ENCODE results near the gene NYNRIN. TPM values are rescaled to one million over a fixed set of nuclear protein-coding genes. Genes with fewer than 3 reads are reported as not detected.
A peak's percentile ranks its signal among the peaks of the same experiment; 100 is the strongest.
"Not testable (repeated sequence)": the region's sequence is repeated elsewhere in the genome, so short reads cannot be mapped to it uniquely, and the experiment has no call there.

Gene NYNRIN
- total RNA-seq, 1 experiment from 2014 or later, result 16.6 TPM

DNA sequence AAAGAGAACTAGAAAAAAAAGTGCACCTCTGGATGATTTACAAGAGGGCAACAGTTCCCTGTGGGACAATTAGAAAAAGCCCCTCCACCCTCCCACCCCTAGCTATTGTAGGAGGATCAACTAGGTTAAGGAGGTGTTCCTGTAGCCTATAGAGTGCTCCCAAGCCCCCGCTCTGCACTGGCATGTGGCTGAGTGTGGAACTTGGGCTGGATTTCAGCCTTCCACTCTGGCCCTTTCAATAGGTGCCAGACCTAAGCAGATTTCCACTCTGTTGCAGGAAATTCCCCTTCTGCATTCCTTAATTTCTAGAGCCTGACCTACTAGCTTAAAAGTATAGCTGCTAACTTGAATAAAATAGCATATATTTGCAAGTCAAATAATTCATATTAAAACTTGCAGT, 28.1 kb upstream of the NYNRIN start:
- DNase-seq (ENCODE audit: low spot score), result no peak
- peaks cover 14% of the 10 kb centered on the region for H3K4me1 Mint-ChIP-seq
- no peak for ATAC-seq
- no peaks in the 10 kb centered on the region for H3K9me3 Mint-ChIP-seq
- no peaks in the 10 kb centered on the region for H3K27me3 Mint-ChIP-seq (ENCODE audit: low read depth)
- H3K27ac Mint-ChIP-seq, result no peak overlapping the region
- ChIA-PET POLR2A (no interaction called here), CTCF (interaction anchor here (1.2 to 3.7 kb wide), 4 partner anchors 9 to 61 kb away, joined by 3 to 29 read pairs (median 5); no protein-coding TSS in a partner anchor)
- no peak for TF ChIP-seq ZNF671 (CRISPR knock-in tag; IDR thresholded peaks at IDR 0.05)
- TF ChIP-seq NFATC4 (CRISPR knock-in tag; IDR thresholded peaks at IDR 0.05), result no peak
- TF ChIP-seq NR3C1 (CRISPR knock-in tag; conservative IDR thresholded peaks at IDR 0.05; ENCODE audit: low read depth), result no peak
- no peak for TF ChIP-seq ZNF219 (CRISPR knock-in tag; IDR thresholded peaks at IDR 0.05; ENCODE audit: borderline replicate concordance)
- H3K4me3 Mint-ChIP-seq, result no peak overlapping the region
- peaks cover 4% of the 10 kb centered on the region; the same call in 1 of the 2 replicates for H3K36me3 Mint-ChIP-seq

GRCh38 chr14:24371605-24372004, 27.2 kb upstream of the NYNRIN start:
- DNase-seq (ENCODE audit: low spot score); H3K4me3 Mint-ChIP-seq; H3K27me3 Mint-ChIP-seq (ENCODE audit: low read depth); H3K9me3 Mint-ChIP-seq; H3K36me3 Mint-ChIP-seq; H3K27ac Mint-ChIP-seq; ATAC-seq: not testable (repeated sequence)
- peaks cover 19% of the 10 kb centered on the region for H3K4me1 Mint-ChIP-seq
- POLR2A ChIA-PET, result interaction anchor here (0.7 kb wide), 1 partner anchor 22 kb away, joined by 4 read pairs; no protein-coding TSS in a partner anchor
- CTCF ChIA-PET, result interaction anchor here (0.8 to 3.7 kb wide), 3 partner anchors 9 to 60 kb away, joined by 3 to 29 read pairs (median 5); no protein-coding TSS in a partner anchor

DNA sequence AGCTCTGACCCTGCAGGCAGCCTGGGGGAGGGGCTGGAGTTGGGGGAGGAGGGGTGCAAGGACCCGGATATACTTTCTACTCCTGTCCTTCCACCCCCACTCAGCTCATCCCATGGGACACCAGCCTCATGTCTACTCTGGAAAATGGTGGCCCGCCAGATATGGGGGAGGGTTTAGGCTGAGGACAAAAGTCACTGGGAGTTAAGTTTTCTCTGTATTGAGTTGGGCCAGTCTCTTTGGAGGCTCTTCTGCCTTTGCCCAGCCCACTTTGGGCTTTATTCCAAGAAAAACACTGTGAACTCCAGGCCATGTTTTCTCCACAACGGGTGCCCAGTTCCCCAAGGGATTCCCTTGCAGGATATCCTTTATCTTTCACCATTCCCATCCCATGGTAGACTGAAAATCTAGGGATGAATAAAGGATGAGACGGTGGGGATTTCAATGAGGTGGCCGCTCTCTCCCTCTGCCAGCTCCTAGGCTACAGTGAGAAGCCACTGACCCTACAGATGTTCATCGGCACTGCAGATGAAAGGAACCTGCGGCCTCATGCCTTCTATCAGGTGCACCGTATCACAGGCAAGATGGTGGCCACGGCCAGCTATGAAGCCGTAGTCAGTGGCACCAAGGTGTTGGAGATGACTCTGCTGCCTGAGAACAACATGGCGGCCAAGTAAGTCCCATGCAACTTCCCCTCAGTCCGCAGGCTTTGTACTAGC, 25.9 kb upstream of the NYNRIN start:
- peaks cover 4% of the 10 kb centered on the region; the same call in 1 of the 2 replicates for H3K36me3 Mint-ChIP-seq
- POLR2A ChIA-PET, result interaction anchor here (1.1 kb wide), 1 partner anchor 59 kb away, joined by 3 read pairs; no protein-coding TSS in a partner anchor

GRCh38 chr14:24376448-24377070, 22.2 kb upstream of the NYNRIN start:
- peak overlapping the region; percentile 63 for H3K4me3 Mint-ChIP-seq
- peaks cover 4% of the 10 kb centered on the region; the same call in 1 of the 2 replicates for H3K36me3 Mint-ChIP-seq
- H3K4me1 Mint-ChIP-seq, result peaks cover 42% of the 10 kb centered on the region
- H3K27ac Mint-ChIP-seq, result 0 out of 2 replicates have a peak overlapping the region, but pooled peaks have one; percentile 36
- ChIA-PET POLR2A (interaction anchor here (1.1 to 1.6 kb wide), 2 partner anchors 8 to 55 kb away, joined by 3 to 4 read pairs; no protein-coding TSS in a partner anchor), CTCF (interaction anchor here (0.8 to 6.8 kb wide), 11 partner anchors 8 to 60 kb away, joined by 3 to 55 read pairs (median 5); partner anchors contain the start of genes CBLN3, KHNYN and NYNRIN)
- DNase-seq (ENCODE audit: low spot score), result peak; percentile 86
- H3K9me3 Mint-ChIP-seq, result no peaks in the 10 kb centered on the region
- no peaks in the 10 kb centered on the region for H3K27me3 Mint-ChIP-seq (ENCODE audit: low read depth)
- ATAC-seq, result peak; percentile 90
- TF ChIP-seq CTCF (IDR thresholded peaks at IDR 0.05) (peak; percentile 38; the same call in 1 of the 2 replicates), ESRRA (CRISPR knock-in tag; IDR thresholded peaks at IDR 0.05; ENCODE audit: borderline replicate concordance) (no peak)
- TF ChIP-seq, protein P1, sequence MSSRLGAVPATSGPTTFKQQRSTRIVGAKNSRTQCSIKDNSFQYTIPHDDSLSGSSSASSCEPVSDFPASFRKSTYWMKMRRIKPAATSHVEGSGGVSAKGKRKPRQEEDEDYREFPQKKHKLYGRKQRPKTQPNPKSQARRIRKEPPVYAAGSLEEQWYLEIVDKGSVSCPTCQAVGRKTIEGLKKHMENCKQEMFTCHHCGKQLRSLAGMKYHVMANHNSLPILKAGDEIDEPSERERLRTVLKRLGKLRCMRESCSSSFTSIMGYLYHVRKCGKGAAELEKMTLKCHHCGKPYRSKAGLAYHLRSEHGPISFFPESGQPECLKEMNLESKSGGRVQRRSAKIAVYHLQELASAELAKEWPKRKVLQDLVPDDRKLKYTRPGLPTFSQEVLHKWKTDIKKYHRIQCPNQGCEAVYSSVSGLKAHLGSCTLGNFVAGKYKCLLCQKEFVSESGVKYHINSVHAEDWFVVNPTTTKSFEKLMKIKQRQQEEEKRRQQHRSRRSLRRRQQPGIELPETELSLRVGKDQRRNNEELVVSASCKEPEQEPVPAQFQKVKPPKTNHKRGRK (CRISPR knock-in tag; IDR thresholded peaks at IDR 0.05; ENCODE audit: borderline replicate concordance), result no peak
- TF ChIP-seq, protein P2, sequence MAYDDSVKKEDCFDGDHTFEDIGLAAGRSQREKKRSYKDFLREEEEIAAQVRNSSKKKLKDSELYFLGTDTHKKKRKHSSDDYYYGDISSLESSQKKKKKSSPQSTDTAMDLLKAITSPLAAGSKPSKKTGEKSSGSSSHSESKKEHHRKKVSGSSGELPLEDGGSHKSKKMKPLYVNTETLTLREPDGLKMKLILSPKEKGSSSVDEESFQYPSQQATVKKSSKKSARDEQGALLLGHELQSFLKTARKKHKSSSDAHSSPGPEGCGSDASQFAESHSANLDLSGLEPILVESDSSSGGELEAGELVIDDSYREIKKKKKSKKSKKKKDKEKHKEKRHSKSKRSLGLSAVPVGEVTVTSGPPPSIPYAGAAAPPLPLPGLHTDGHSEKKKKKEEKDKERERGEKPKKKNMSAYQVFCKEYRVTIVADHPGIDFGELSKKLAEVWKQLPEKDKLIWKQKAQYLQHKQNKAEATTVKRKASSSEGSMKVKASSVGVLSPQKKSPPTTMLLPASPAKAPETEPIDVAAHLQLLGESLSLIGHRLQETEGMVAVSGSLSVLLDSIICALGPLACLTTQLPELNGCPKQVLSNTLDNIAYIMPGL (CRISPR knock-in tag; IDR thresholded peaks at IDR 0.05), result 0 out of 2 replicates have a peak, but pooled peaks have one; percentile 34

More for the DNA sequence above, 25.9 kb upstream of the NYNRIN start:
- no peak for TF ChIP-seq NR1H2 (CRISPR knock-in tag; IDR thresholded peaks at IDR 0.05)
- TF ChIP-seq TCF7 (CRISPR knock-in tag; IDR thresholded peaks at IDR 0.05; ENCODE audit: low read depth), result no peak
- no peak for TF ChIP-seq NFYB (CRISPR knock-in tag; conservative IDR thresholded peaks at IDR 0.05; ENCODE audit: low read depth)
- no peak for TF ChIP-seq SMAD3 (CRISPR knock-in tag; IDR thresholded peaks at IDR 0.05; ENCODE audit: borderline replicate concordance)
- TF ChIP-seq, protein P3, sequence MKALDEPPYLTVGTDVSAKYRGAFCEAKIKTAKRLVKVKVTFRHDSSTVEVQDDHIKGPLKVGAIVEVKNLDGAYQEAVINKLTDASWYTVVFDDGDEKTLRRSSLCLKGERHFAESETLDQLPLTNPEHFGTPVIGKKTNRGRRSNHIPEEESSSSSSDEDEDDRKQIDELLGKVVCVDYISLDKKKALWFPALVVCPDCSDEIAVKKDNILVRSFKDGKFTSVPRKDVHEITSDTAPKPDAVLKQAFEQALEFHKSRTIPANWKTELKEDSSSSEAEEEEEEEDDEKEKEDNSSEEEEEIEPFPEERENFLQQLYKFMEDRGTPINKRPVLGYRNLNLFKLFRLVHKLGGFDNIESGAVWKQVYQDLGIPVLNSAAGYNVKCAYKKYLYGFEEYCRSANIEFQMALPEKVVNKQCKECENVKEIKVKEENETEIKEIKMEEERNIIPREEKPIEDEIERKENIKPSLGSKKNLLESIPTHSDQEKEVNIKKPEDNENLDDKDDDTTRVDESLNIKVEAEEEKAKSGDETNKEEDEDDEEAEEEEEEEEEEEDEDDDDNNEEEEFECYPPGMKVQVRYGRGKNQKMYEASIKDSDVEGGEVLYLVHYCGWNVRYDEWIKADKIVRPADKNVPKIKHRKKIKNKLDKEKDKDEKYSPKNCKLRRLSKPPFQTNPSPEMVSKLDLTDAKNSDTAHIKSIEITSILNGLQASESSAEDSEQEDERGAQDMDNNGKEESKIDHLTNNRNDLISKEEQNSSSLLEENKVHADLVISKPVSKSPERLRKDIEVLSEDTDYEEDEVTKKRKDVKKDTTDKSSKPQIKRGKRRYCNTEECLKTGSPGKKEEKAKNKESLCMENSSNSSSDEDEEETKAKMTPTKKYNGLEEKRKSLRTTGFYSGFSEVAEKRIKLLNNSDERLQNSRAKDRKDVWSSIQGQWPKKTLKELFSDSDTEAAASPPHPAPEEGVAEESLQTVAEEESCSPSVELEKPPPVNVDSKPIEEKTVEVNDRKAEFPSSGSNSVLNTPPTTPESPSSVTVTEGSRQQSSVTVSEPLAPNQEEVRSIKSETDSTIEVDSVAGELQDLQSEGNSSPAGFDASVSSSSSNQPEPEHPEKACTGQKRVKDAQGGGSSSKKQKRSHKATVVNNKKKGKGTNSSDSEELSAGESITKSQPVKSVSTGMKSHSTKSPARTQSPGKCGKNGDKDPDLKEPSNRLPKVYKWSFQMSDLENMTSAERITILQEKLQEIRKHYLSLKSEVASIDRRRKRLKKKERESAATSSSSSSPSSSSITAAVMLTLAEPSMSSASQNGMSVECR (CRISPR knock-in tag; IDR thresholded peaks at IDR 0.05; ENCODE audit: borderline replicate concordance), result no peak
- TF ChIP-seq IRF2 (CRISPR knock-in tag; IDR thresholded peaks at IDR 0.05; ENCODE audit: borderline replicate concordance, low read depth), result no peak
- TF ChIP-seq NR3C1 (CRISPR knock-in tag; conservative IDR thresholded peaks at IDR 0.05; ENCODE audit: low read depth), result no peak
- no peak for TF ChIP-seq GTF2I (CRISPR knock-in tag; conservative IDR thresholded peaks at IDR 0.05)
- TF ChIP-seq TEAD4 (CRISPR knock-in tag; IDR thresholded peaks at IDR 0.05), result no peak
- TF ChIP-seq ELF4 (CRISPR knock-in tag; IDR thresholded peaks at IDR 0.05; ENCODE audit: low read depth), result no peak
- TF ChIP-seq ZNF138 (CRISPR knock-in tag; conservative IDR thresholded peaks at IDR 0.05), result no peak
- DNase-seq (ENCODE audit: low spot score), result no peak
- no peaks in the 10 kb centered on the region for H3K27me3 Mint-ChIP-seq (ENCODE audit: low read depth)
- no peak for ATAC-seq
- CTCF ChIA-PET, result interaction anchor here (0.9 to 3.7 kb wide), 4 partner anchors 21 to 65 kb away, joined by 3 to 29 read pairs (median 3); partner anchors contain the start of gene CIDEB
- no peak overlapping the region for H3K27ac Mint-ChIP-seq
- H3K9me3 Mint-ChIP-seq, result no peaks in the 10 kb centered on the region
- H3K4me3 Mint-ChIP-seq, result no peak overlapping the region
- peaks cover 32% of the 10 kb centered on the region for H3K4me1 Mint-ChIP-seq

All from WTC11 (cell line).